Stimulated activated CD4-positive, alpha-beta T cell treated with anti-CD3 and anti-CD28 coated beads, TNF-alpha, amount 100 ng/mL, for 1 hour (primary cell): Measurements from ENCODE around the gene KCNQ2.
A peak's percentile ranks its signal among the peaks of the same experiment; 100 is the strongest.

Experiments used
- DNase-seq, 3 donors: peaks; one replicate each; pipeline ENCODE4 v3.0.0-alpha.2; 2020; ENCODE audit warnings: low read depth in 3 of 3, low spot score in 1 of 3

KCNQ2 gene

DNA sequence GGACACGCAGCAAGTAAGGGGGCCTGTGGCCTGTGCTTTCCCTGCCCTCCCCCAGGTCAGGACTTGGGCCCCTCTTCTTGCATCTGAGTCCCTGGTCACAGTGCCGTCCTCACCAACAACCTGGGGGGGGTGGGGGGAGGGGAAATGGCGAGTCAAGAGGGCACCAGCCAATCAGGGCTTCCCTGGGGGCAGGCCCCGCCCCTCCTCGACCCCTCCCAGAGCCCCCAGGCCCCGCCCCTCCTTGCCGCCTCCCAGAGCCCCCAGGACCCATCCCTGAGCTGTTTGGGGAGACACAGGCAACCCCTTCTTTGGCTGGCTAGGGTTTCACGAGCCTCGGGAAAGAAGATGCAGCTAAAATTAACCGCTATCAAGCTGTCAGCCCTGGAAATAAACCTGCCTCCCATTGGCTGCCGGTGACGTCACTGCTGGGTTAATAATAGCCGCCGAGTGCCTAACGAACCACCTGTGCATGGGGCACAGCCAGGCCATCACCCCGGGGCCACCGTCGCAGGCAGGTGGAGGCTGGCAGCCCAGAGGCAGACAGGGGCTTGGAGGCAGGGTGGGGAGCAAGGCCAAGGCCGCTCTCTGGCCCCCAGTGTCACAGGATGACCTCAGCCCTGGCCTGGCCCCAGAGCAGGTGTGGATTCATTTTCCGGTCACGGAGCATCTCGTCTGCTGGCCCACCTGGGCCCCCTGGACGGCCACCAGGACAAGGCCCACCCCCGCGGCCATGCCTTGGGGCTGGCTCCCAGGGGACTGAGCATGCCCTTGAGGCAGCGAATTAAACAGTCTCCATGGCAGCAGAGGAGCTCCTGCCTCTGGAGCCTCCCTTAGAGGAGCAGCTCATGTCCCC lies 29.6 kb upstream of the KCNQ2 start:
- DNase-seq = no peak

DNA sequence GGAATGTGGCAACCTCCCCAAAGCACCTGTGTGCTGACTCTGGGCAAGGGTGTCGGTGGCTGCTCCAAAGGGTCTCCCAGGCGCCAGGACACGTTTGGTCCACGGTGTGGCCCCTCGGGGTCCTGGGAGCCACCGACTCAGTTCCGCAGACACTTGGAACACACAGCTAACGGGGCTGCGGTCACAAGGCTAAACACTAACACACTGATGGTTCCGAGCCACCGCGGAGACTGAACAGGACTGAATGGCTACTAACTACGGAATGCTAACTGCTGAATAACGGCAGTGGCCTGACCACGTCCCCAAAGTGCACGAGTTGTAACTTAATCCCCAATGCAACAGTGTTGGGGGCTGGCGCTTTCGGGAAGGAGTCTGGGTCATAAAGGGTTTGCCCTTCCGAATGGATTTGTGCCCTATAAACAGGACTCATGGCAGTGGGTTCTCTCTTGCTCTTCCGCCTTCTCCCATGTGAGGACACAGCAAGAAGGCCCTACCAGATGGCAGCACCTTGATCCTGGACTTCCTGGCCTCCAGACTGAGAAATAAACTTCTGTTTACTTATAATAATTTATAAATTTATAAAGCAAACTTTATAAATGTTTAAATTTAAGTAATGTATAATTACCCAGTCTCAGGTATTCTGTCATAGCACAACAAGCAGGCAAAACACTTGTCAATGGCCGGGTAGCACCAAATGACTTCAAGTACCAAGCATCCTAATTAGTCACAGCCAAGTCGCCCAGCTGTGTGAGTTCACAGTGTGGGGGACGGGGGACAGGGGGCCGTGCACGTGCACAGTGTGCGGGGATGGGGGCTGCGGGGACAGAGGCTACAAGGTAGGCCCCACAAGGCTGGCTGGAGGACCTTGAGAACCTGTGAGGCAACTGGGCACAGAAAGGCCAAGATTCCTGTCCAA lies 28.7 kb upstream of the KCNQ2 start:
- DNase-seq = no peak

DNA sequence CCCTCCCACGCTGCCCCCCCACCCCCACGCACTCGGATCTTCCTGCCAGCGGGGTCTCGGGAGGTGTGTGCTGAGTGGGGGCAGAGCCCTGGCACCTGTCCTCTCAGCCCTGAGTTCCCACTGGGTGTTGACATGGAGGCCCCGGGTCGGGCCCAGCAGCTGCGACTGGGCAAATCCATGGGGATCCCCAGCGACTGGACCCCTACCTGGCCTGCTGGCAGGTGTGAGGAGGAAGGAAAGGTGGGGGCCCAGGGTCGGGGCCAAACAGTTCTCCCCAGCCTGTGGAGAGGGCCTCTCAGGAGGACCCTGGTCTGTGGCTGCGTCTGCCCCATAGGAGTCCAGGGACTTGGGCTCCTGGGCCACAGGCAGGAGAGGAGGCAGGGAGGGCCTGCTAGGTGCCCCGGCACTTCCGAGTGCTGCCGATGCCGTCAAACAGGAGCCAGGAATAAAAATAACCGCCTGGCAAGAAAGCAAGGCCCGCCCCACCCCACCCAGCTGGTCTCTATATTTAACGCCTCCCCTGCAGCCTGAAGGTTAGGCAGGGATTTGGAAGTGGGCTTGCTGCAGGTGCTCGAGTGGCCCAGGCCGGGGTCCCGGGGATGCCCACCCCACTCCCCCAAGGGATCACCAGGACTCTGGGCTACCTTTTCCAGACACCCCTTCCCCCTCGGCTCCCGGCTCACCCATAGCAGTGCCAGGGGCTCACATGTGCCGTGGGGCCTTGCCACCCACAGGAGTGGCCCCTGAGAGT lies 27.9 kb upstream of the KCNQ2 start:
- no peak for DNase-seq

DNA sequence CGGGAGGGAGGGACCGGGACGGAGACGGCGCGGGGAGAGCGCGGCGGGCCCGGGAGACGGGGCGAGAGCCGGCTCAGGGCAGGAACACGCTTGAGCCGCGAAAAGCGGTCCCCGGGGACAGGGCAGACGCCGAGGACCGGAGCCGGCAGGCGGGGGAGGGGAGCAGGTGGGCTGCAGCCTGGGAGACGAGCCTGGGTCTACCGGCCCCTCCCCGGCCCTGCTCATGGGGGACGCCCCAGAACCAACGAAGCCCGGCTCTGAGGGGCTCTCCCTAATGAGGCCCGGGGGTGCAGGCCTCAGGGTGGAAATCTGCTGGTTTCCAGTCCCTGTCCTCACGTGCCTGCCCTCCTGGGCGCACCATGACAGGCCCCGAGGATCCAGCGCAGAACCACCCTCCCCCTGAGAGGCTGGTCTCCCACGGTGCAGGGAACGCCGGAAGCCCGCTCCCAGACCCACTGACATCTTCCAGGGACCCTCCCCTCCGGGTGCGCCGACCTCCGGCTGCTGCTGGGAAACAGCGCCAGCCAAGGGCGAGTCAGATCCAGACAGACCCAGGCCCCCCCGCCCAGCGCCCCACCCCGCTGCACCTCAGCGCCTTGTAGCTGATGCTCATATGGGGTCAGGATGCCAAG lies 27.0 kb upstream of the KCNQ2 start:
- no peak for DNase-seq

DNA sequence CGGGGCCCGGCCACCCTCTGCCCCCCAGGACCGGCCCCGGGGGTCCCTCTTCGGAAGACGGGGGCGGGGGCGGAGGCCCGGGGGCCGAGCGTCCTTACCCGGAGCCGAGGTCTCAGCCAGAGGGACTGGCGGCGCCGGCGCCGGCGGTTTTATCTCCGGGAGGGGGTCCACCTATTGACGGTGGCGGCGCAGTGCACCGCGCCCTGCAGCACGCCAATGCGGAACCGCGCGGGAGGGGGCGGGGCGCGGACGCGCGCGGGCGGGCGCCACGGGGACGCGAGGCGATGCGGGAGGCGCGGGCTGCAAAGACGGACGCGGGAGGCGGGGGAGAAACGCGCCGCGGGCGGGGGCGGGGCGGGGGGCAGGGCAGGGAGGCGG lies 26.5 kb upstream of the KCNQ2 start, which contains the start of gene EEF1A2:
Gene EEF1A2 (minus strand): TSS at position 124 of the 378 bp plus-strand sequence. CDS start 1,320 bp downstream, outside the sequence.
- DNase-seq = peak in 1 of 3 donors; percentile 30

DNA sequence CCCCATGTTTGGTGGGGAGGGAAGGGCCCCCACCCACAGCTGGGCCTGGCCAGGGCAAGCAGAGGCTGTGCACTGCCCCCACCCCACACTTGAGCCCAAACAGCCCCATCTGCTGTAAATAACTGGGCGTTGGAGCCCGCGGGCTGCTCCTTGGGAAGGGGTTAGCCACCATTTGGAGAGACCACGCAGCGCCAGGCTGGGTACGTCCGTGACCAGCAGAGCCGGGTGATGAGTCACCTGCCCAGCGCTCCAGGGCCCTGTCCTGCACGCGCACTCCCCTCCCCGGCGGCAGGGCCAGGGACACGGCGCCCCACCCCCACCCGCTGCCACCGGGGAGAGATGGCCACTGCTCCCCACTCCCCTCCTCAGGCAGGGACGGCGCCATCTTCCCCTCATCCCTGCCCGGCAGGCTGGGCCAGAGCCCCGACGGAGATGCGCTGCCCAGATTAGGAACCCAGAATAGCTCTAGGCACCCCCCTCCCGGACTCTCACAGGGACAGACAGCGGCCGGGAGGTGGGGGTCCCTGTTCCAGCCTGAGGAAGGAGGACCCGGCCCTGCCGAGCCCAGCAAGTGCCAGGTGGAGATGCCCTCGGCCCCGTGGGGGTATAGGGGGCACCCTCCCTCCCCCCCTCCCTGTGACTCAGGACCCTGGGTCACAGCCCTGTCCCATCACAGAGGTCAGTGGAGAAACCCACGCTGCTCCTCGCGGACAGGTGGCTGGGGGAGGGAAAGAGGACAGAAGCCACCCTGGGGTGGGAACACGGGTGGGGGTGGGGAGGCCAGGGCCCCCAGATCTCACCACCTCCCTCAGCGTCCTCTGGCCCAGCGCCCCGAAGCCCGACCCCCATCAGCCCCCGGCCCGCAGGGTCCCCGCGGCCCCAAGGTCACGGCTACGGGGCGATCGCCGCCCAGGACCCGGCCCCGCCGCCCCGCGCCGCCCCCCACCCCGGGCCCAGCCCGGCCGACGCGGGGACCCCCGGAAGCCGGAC lies 25.8 kb upstream of the KCNQ2 start:
- DNase-seq = no peak

DNA sequence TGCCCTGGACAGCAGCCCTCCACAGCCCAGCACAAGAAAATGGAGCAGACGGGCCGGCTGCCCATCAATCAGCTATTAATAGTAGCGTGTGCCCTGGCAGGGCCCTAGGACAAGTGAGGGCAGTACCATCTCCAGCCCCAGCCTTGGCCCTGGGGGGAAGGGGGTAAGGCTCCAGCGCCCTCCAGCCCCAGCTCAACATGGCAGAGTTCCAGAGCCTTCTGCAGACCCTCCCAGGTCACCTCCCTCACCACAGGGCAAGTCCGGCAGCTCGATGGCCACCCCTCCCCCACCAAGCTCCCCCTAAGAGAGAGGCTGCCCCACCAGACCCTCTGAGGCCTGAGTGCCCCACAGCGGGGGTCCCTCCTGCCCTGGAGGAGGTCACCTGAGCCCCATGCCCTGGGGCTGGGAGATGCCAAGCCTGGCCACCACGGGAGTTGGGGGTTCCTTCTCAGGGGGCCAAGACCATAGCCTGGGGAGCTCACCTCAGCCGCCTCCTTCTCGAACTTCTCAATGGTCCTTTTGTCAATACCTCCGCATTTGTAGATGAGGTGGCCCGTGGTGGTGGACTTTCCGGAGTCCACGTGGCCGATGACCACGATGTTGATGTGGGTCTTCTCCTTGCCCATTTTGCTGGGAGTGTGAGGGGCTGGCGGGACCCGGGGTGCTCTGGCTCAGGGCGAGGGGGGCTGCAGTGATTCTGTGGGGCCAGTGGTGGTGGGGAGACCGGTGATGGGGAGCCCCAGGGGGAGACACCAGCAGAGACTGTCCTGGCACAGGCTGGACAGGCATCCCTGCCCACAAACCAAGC lies 24.9 kb upstream of the KCNQ2 start:
- no peak for DNase-seq

DNA sequence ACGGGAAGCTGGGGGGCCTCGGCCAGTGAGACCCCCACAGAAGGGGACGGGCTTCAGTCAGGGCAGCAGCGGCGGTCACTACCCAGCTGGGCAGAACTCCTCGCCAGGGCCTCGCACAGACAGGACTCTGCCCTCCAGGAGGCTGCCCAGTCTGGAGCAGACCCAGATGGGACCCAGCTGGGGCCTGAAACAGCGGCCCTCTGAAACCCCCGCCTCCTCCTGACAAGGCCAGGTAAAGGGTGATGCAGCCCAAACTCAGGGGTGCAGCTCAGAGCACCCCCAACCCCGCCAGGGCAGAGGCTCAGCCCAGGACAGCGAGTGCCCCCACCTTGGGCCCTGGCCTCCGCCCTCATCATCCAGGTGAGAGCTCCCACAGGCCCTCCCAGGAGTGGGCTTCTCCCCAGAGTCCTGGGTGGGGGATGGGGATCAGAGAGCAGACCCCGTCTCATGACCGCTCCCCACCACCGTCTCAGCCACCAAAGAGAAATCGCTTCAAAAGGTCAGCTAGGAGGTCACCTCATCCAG lies 24.2 kb upstream of the KCNQ2 start:
- DNase-seq = no peak

DNA sequence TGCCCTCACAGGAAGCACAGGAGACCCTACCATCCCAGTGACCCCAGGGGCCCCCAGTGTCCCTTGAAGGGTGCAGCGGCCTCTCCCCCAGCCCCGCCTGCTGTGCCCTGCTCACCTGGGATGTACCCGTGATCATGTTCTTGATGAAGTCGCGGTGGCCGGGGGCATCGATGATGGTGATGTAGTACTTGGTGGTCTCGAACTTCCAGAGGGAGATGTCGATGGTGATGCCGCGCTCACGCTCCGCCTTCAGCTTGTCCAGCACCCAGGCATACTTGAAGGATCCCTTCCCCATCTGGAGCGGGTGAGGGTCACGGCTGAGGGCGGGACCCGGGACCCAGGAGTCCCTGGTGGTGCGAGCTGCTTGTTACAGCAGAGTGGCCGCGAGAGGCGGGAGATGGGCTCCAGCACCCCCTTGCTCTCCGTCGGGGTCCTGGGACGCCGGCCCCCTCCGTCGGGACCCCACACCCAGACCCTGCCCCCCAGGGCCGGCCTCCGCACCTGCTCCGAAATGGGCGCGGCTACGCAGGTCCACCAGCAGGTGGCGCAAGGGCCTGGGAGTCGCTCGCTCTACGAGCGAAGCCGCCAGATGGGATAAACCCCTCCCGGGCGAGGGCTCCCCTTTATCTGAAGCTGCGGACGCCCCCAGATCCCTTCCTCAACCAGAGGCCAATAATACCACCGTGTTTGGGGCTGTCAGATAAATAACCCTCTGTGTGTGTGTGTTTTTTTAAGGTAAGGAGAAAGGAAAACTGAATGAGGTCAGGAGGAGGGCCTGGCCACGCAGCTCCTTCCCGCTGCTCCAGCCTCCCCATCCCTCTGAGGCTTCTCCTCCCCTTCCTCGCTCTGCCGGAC lies 23.5 kb upstream of the KCNQ2 start:
- DNase-seq = peak; percentile 32 to 65 (median 52)

DNA sequence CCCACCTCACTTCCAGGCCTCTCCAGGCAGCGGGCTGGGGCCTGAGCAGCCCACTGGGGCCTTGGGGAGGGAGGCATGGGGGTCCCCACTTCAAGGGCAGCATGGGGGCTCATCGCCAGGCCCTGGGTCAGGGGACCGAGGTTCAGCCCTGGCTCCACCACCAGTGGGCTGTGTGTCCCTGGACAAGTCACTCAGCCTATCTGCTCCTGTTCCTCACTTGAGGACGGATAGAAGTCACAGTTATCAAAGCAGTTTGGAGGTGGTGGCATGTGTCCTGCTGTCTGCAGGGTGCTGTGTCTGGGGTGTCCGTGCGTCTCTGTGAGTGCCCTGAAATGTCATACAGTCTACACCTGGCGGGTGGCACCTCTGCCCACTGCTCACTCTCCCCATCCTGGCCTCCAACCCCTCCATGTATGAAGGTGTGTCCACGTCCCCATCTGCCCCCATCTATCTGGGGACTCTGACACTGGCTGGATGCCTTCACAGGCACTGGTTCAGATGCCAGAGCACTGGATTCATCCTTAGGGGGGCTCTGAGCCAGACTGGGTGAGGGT lies 22.8 kb upstream of the KCNQ2 start:
- DNase-seq = no peak

DNA sequence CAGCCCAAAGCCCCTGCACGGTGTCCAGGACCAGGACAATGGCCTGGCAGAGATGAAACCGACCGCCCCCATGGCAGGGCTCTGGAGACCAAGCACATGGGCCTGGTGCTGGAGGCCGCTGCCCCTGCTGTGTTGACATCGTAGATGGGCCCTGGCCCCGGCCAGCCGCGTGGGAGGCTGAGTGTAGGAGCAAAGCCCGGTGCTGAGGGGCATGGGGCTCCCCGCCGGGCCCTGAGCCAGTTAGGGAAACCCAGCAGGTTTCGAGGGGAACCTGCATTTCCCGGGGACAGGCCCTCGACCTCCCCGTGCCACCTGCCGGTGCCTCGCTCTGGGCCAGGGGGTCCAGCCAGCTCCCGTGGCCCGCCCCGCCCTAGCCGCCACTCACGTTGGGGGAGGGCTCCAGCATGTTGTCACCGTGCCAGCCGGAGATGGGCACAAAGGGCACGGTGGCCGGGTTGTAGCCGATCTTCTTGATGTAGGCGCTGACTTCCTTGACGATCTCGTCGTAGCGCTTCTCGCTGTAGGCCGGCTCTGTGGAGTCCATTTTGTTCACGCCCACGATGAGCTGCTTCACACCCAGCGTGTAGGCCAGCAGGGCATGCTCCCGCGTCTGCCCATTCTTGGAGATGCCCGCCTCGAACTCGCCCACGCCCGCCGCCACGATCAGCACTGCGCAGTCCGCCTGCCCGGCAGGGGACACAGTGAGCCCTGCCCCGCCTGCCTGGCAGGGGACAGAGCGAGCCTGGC lies 22.1 kb upstream of the KCNQ2 start:
- DNase-seq = no peak

DNA sequence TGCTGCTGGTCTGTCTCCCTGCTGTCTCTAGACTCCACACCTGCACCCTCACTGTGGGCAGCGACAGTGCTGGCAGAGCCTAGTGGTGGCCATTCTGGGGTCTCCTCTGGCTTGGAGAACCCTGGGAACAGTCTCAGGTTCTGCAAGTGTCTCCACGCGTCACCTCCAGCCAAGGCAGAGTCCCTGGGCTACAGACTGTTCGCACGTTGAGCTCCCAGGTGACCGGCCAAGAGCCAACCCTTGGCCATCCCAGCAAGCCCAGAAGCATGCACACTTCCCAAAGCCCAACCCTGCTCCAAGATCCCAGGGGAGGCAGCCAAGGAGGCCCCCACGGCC lies 21.6 kb upstream of the KCNQ2 start:
- DNase-seq = no peak

DNA sequence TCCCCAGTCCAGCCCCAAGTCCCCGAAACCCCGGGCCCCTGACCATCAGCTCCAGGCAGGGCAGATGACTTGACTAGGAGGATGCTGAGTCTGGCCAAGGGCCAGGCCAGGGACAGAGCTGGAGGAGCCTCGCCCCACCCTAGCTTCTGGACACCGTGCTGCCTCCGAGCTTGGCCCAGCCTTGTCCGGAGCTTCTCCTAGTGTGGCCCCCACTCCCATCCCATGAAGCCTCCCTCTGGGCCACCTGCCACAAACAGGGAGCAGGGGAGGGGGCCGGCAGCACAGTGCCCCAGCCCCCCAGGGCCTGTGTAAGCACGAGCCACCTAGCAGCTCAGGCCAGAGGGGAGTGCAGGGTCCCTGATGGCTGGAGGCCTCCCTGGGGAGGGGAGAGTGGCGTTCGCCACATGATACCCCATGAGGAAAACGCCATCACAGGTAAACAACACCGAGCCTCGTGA lies 21.1 kb upstream of the KCNQ2 start:
- no peak for DNase-seq

DNA sequence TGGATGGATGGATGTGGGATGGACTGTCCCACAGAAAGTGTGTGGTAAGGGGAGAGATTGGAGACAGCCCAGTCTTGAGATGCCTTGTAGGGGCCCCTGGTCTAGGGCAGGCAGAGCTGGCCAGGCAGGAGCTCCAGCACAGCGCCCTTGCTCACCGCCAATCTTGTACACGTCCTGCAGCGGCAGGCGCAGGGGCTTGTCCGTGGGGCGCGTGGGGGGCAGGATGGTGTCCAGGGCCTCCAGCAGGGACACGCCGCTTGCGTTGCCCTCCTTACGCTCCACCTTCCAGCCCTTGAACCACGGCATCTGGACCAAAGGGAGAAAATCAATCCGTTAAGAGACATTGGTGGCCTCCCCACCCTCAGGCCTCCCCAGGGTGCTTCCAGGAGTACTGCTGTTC lies 20.5 kb upstream of the KCNQ2 start:
- no peak for DNase-seq

DNA sequence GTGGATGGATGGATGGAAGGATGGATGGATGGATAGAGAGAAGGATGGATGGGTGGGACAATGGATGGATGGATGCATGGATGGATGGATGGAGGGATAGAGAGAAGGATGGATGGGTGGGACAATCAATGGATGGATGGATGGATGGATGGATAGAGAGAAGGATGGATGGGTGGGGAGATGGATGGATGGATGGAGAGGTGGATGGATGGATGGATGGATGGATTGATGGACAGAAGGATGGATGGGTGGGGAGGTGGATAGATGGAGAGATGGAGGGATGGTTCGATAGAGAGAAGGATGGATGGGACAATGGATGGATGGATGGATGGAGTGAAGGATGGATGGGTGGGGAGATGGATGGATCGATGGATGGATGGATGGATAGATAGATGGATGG lies 20.1 kb upstream of the KCNQ2 start:
- no peak for DNase-seq

DNA sequence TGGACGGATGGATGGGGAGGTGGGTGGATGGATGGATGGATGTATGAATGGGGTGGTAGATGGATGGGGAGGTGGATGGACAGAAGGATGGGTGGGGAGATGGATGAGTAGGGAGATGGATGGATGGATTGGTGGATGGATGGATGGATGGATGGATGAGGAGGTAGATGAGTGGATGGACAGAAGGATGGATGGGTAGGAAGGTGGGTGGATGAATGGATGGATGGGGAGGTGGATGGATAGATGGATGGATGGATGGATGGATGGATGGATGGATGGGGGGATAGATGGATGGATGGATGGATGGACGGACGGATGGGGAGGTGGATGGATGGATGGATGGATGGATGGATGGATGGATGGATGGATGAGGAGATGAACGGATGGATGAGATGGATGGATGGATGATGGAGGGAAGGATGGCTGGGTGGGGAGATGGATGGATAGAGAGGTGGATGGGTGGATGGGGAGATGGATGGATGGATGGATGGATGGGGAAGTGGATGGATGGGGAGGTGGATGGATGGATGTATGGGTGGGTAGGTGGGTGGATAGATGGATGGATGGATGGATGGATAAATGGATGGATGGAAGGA lies 19.3 kb upstream of the KCNQ2 start:
- no peak for DNase-seq
